IMR-90 (cell line): ENCODE results near the gene CP. TPM values are rescaled to one million over a fixed set of nuclear protein-coding genes. Genes with fewer than 3 reads are reported as not detected.
A peak's percentile ranks its signal among the peaks of the same experiment; 100 is the strongest.

Experiments used
- ATAC-seq: fragments of 200-7000 bp; cut with Tn5 transposase; 2 replicates; pipeline ENCODE4 v1.9.1; 2020; ENCODE audit warnings: low read depth, mild to moderate bottlenecking, moderate library complexity
- BruUV-seq: library from RNA; stranded (reverse); fragments of 400-500 nt; replicated peaks from 2 replicates; lab custom pipeline; 2021; lab: Mats Ljungman, UMichigan
- CTCF ChIA-PET: fragments of 300-600 bp; formaldehyde crosslinking; extraction: SDS; loops from one replicate; lab custom pipeline; 2021; ENCODE audit warnings: antibody characterized with exemption; lab: Yijun Ruan, JAX
- POLR2A ChIA-PET: fragments of 300-600 bp; sonication (Branson Sonifier 250); formaldehyde crosslinking; loops from one replicate; lab custom pipeline; 2022; ENCODE audit warnings: antibody characterized with exemption; ENCODE audit not compliant: unreplicated experiment; lab: Charles Lee
- DNase-seq: peaks from one replicate; pipeline ENCODE4 v3.0.0; 2013
- H2AFZ ChIP-seq: replicated peaks from 2 replicates; pipeline ENCODE3; 2013; ENCODE audit warnings: low read length, mild to moderate bottlenecking; ENCODE audit not compliant: poor library complexity
- H2AK5ac ChIP-seq: 2 replicates; pipeline ENCODE4 v1.6.1; 2013; ENCODE audit warnings: low read depth, low read length, inconsistent platforms
- H2AK9ac ChIP-seq: replicated peaks from 2 replicates; pipeline ENCODE3; 2013; ENCODE audit warnings: mild to moderate bottlenecking, low read depth, low read length, moderate library complexity; ENCODE audit not compliant: poor library complexity
- H2BK120ac ChIP-seq: 2 replicates; pipeline ENCODE4 v1.6.1; 2013; ENCODE audit warnings: low read depth, low read length, inconsistent platforms
- H2BK15ac ChIP-seq: 3 replicates; pipeline ENCODE4 v1.6.1; 2013; ENCODE audit warnings: low read depth, low read length, inconsistent platforms
- H2BK20ac ChIP-seq: 2 replicates; pipeline ENCODE4 v1.6.1; 2013; ENCODE audit warnings: low read depth, mild to moderate bottlenecking, inconsistent platforms, low read length, moderate library complexity
- H2BK5ac ChIP-seq: 2 replicates; pipeline ENCODE4 v1.6.1; 2013; ENCODE audit warnings: mild to moderate bottlenecking, low read depth, low read length, inconsistent platforms; ENCODE audit not compliant: poor library complexity, severe bottlenecking
- H3K14ac ChIP-seq: replicated peaks from 2 replicates; pipeline ENCODE4 v1.6.1; 2013; ENCODE audit warnings: low read depth, low read length, inconsistent platforms
- H3K18ac ChIP-seq: 2 replicates; pipeline ENCODE4 v1.6.1; 2013; ENCODE audit warnings: low read depth, low read length, control low read depth
- H3K23ac ChIP-seq: 2 replicates; pipeline ENCODE4 v1.6.1; 2013; ENCODE audit warnings: low read depth, low read length, inconsistent platforms
- H3K27ac ChIP-seq: 2 replicates; pipeline ENCODE4 v1.5.1; 2013; ENCODE audit warnings: mild to moderate bottlenecking, control low read depth, low read length; ENCODE audit not compliant: insufficient read depth
- H3K27me3 ChIP-seq: 2 replicates; pipeline ENCODE4 v1.6.1; 2013; ENCODE audit warnings: low read length; ENCODE audit not compliant: control insufficient read depth, insufficient read depth
- H3K36me3 ChIP-seq: 2 replicates; pipeline ENCODE4 v1.6.1; 2013; ENCODE audit warnings: low read length, mixed read lengths; ENCODE audit not compliant: control insufficient read depth, insufficient read depth
- H3K4ac ChIP-seq: 2 replicates; pipeline ENCODE4 v1.6.1; 2013; ENCODE audit warnings: low read depth, low read length, inconsistent platforms
- H3K4me1 ChIP-seq: 2 replicates; pipeline ENCODE4 v1.6.1; 2013; ENCODE audit warnings: low read length, mixed read lengths; ENCODE audit not compliant: control insufficient read depth, insufficient read depth
- H3K4me2 ChIP-seq: 2 replicates; pipeline ENCODE4 v1.6.1; 2013; ENCODE audit warnings: low read depth, mild to moderate bottlenecking, control low read depth, low read length, moderate library complexity
- H3K4me3 ChIP-seq: 2 replicates; pipeline ENCODE4 v1.5.1; 2013; ENCODE audit warnings: low read depth, mild to moderate bottlenecking, control low read depth, low read length, moderate library complexity; ENCODE audit not compliant: insufficient read depth
- H3K56ac ChIP-seq: 2 replicates; pipeline ENCODE4 v1.6.1; 2013; ENCODE audit warnings: low read length, inconsistent platforms; ENCODE audit not compliant: insufficient read depth; ENCODE audit errors: extremely low read depth
- H3K79me1 ChIP-seq, 2 experiments: 2 replicates each; pipeline ENCODE4 v1.6.1; 2013; ENCODE audit warnings: low read length in 2 of 2, inconsistent platforms in 1 of 2, low read depth in 1 of 2
- H3K9ac ChIP-seq: 2 replicates; pipeline ENCODE4 v1.6.1; 2013; ENCODE audit warnings: low read depth, low read length, control low read depth
- H3K9me1 ChIP-seq: 2 replicates; pipeline ENCODE4 v1.6.1; 2013; ENCODE audit warnings: low read length, inconsistent platforms; ENCODE audit not compliant: insufficient read depth
- H3K9me3 ChIP-seq: 2 replicates; pipeline ENCODE4 v1.6.1; 2013; ENCODE audit warnings: low read length; ENCODE audit not compliant: control insufficient read depth, insufficient read depth
- H4K20me1 ChIP-seq: 2 replicates; pipeline ENCODE4 v1.6.1; 2013; ENCODE audit warnings: low read length, inconsistent platforms; ENCODE audit not compliant: insufficient read depth
- H4K5ac ChIP-seq: 2 replicates; pipeline ENCODE4 v1.6.1; 2013; ENCODE audit warnings: mild to moderate bottlenecking, low read depth, low read length, control low read depth
- H4K8ac ChIP-seq, 2 experiments: 2 replicates each; pipeline ENCODE4 v1.6.1; 2013; ENCODE audit warnings: low read depth in 2 of 2, low read length in 2 of 2, control low read depth in 1 of 2, inconsistent platforms in 1 of 2
- H4K91ac ChIP-seq: 2 replicates; pipeline ENCODE4 v1.6.1; 2013; ENCODE audit warnings: low read depth, low read length, inconsistent platforms; ENCODE audit not compliant: insufficient read depth
- BHLHE40 ChIP-seq: fragments of 150-350 bp; IDR thresholded peaks from 2 replicates; pipeline ENCODE4 v1.6.1; 2016; ENCODE audit warnings: mild to moderate bottlenecking, low read depth, low read length
- CHD1 ChIP-seq: IDR thresholded peaks from 2 replicates; pipeline ENCODE4 v1.6.1; 2012; ENCODE audit warnings: low read depth, low read length, improper control_type of control experiment
- FOS ChIP-seq: fragments of 150-350 bp; IDR thresholded peaks from 2 replicates; pipeline ENCODE4 v1.6.1; 2016; ENCODE audit warnings: low read depth, low read length
- MAZ ChIP-seq: IDR thresholded peaks from 2 replicates; pipeline ENCODE4 v1.6.1; 2012; ENCODE audit warnings: low read depth, mild to moderate bottlenecking, low read length, improper control_type of control experiment, moderate library complexity, borderline replicate concordance
- MXI1 ChIP-seq: IDR thresholded peaks from 2 replicates; pipeline ENCODE4 v1.6.1; 2012; ENCODE audit warnings: low read depth, mild to moderate bottlenecking, low read length, moderate library complexity, borderline replicate concordance
- RCOR1 ChIP-seq: IDR thresholded peaks from 2 replicates; pipeline ENCODE4 v1.6.1; 2012; ENCODE audit warnings: mild to moderate bottlenecking, low read length, improper control_type of control experiment; ENCODE audit not compliant: insufficient replicate concordance
- SMC3 ChIP-seq: fragments of 150-350 bp; IDR thresholded peaks from 2 replicates; pipeline ENCODE4 v1.6.1; 2016; ENCODE audit warnings: low read depth, mild to moderate bottlenecking, antibody characterized with exemption, low read length, moderate library complexity
- WGBS, 2 experiments: methylation state at CpG; one replicate each; pipeline versions ENCODE4 v1.1.5 to v1.1.7; 2013; ENCODE audit warnings: missing lambda C conversion rate in 2 of 2; ENCODE audit not compliant: insufficient read length in 1 of 2; ENCODE audit errors: extremely low coverage in 2 of 2; 5-methylcytosine and 5-hydroxymethylcytosine counted together
- dilution Hi-C: fragments of 300-500 bp; cut with HindIII; formaldehyde crosslinking; loops from one replicate; pipeline ENCODE4 v1.14.3; 2018; ENCODE audit warnings: low sequenced_read_pairs; ENCODE audit not compliant: unreplicated experiment
- in situ Hi-C: fragments of 300-500 bp; cut with MboI; formaldehyde crosslinking; loops from 3 replicates; pipeline ENCODE4 v1.14.3; 2019; ENCODE audit warnings: low sequenced_read_pairs, inconsistent platforms, mixed read lengths
- intact Hi-C: fragments of 100-400 bp; cut with micrococcal nuclease; formaldehyde crosslinking; loops from 2 replicates; pipeline ENCODE4 v1.10.0; 2022
- polyA plus RNA-seq, 3 experiments: library from polyadenylated mRNA; depleted of rRNA; stranded (reverse); fragments of >200 nt; gene quantifications; 2 replicates each; pipeline ENCODE4 v1.2.3, GENCODE V29; 2012; ENCODE audit warnings: low replicate concordance in 1 of 3
- total RNA-seq: library from RNA; depleted of rRNA; stranded (reverse); fragments of >200 nt; gene quantifications from 2 replicates; pipeline ENCODE4 v1.2.3, GENCODE V29; 2012
- TF ChIP-seq, protein P1 (sequence below): conservative IDR thresholded peaks from 2 replicates; pipeline ENCODE4 v1.5.1; 2012; ENCODE audit warnings: mild to moderate bottlenecking, low read depth, low read length, improper control_type of control experiment

The CP gene
- total and polyA plus RNA-seq, 2 of the 4 experiments (the other 2 are of a cell fraction) = not detected

DNA sequence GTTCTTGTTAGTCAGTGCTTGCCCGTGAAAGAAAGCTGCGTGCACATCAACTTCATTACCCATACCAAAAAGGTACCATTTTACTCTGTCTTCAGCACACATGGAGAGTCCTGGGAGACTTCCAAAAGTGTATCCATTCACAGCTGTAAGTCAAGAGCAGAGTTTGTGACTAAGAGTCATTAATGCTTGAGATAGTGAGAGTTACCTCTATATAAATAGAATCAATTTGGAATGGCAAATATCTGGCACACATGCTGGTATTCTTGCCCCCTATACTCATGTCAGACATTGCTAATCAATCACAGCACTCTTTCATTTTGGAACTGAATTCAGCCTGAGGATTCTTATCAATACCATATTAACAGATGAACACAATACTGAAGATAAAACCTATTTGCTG is 14.2 kb downstream of the CP start:
- in situ Hi-C loops = no loop called here
- no peak overlapping the region for H2AK5ac ChIP-seq

More for the DNA sequence above, 14.2 kb downstream of the CP start:
- H3K27ac ChIP-seq = no peak overlapping the region
- H2AK9ac ChIP-seq = no peak overlapping the region
- no peak overlapping the region for H4K91ac ChIP-seq
- no peaks in the 10 kb centered on the region for H3K27me3 ChIP-seq
- ChIA-PET POLR2A (no interaction called here), CTCF (interaction anchor here (0.6 kb wide), 1 partner anchor 28 kb away, joined by 3 read pairs; no protein-coding TSS in a partner anchor)
- no peak overlapping the region for H3K14ac ChIP-seq
- no peak overlapping the region; the same call in 1 of the 2 replicates for H3K23ac ChIP-seq
- H3K9ac ChIP-seq = no peak overlapping the region
- dilution Hi-C loops = no loop called here
- no CpG with 5 or more reads among the region's 2 CpGs for WGBS, 2 experiments
- H2BK5ac ChIP-seq = no peak overlapping the region
- DNase-seq (peak; percentile 29), ATAC-seq (no peak)
- intact Hi-C loops = no loop called here
- no TSS peak for BruUV-seq
- no peaks in the 10 kb centered on the region for H3K4me1 ChIP-seq
- no peak overlapping the region for H2BK120ac ChIP-seq
- H3K4me3 ChIP-seq = no peak overlapping the region
- H4K20me1 ChIP-seq = no peaks in the 10 kb centered on the region
- H3K4me2 ChIP-seq = no peak overlapping the region
- no peak overlapping the region for H2BK20ac ChIP-seq
- H3K9me3 ChIP-seq = no peaks in the 10 kb centered on the region
- H2BK15ac ChIP-seq = no peak overlapping the region
- H2AFZ ChIP-seq = no peak overlapping the region
- H3K18ac ChIP-seq = no peak overlapping the region
- H3K9me1 ChIP-seq = no peaks in the 10 kb centered on the region
- TF ChIP-seq CHD1 (no peak), MAZ (no peak), MXI1 (no peak), RCOR1 (no peak), SMC3 (no peak), BHLHE40 (no peak), FOS (no peak)
- TF ChIP-seq, protein P1, sequence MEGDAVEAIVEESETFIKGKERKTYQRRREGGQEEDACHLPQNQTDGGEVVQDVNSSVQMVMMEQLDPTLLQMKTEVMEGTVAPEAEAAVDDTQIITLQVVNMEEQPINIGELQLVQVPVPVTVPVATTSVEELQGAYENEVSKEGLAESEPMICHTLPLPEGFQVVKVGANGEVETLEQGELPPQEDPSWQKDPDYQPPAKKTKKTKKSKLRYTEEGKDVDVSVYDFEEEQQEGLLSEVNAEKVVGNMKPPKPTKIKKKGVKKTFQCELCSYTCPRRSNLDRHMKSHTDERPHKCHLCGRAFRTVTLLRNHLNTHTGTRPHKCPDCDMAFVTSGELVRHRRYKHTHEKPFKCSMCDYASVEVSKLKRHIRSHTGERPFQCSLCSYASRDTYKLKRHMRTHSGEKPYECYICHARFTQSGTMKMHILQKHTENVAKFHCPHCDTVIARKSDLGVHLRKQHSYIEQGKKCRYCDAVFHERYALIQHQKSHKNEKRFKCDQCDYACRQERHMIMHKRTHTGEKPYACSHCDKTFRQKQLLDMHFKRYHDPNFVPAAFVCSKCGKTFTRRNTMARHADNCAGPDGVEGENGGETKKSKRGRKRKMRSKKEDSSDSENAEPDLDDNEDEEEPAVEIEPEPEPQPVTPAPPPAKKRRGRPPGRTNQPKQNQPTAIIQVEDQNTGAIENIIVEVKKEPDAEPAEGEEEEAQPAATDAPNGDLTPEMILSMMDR = no peak
- no peaks in the 10 kb centered on the region for H3K79me1 ChIP-seq
- H3K56ac ChIP-seq = no peak overlapping the region
- no peak overlapping the region for H4K5ac ChIP-seq
- H3K4ac ChIP-seq = no peak overlapping the region
- no peaks in the 10 kb centered on the region for H3K36me3 ChIP-seq
- H4K8ac ChIP-seq = no peak overlapping the region
